HG03354 (cell line): Measurements from ENCODE around the gene GRAP.
"Not testable (repeated sequence)": the region's sequence is repeated elsewhere in the genome, so short reads cannot be mapped to it uniquely, and the experiment has no call there.

Experiments
- ATAC-seq: cut with Tn5 transposase; IDR thresholded peaks from one replicate; pipeline ENCODE4 v1.9.1; 2021; ENCODE audit warnings: mild to moderate bottlenecking; ENCODE audit not compliant: unreplicated experiment, poor library complexity, severe bottlenecking

Gene GRAP

GRCh38 chr17:19046782-19047375 lies at the start of gene GRAP:
Gene GRAP (minus strand): TSS chr17:19046957. CDS start chr17:19046926, 31 bp downstream.
- ATAC-seq = not testable (repeated sequence)

- ATAC-seq = not testable (repeated sequence)
Measured at GRCh38 chr17:19093684-19094438, 47.1 kb upstream of the GRAP start.

- ATAC-seq = not testable (repeated sequence)
Measured at GRCh38 chr17:19092737-19093683, 46.3 kb upstream of the GRAP start.

- peak; percentile 55 for ATAC-seq
Measured at GRCh38 chr17:19090058-19090772, 43.5 kb upstream of the GRAP start.

GRCh38 chr17:19088804-19089685 lies 42.3 kb upstream of the GRAP start:
- ATAC-seq = not testable (repeated sequence)

- not testable (repeated sequence) for ATAC-seq
Measured at GRCh38 chr17:19077386-19077785, 30.6 kb upstream of the GRAP start.

GRCh38 chr17:19076398-19077192 lies 29.8 kb upstream of the GRAP start:
- ATAC-seq = not testable (repeated sequence)

GRCh38 chr17:19070318-19071168 lies 23.8 kb upstream of the GRAP start:
- peak; percentile 94 for ATAC-seq

- ATAC-seq = not testable (repeated sequence)
Measured at GRCh38 chr17:19064378-19064777, 17.6 kb upstream of the GRAP start.

GRCh38 chr17:19063326-19063956 lies 16.7 kb upstream of the GRAP start:
- ATAC-seq = peak; percentile 36

GRCh38 chr17:19062718-19063325 lies 16.1 kb upstream of the GRAP start:
- peak; percentile 74 for ATAC-seq

GRCh38 chr17:19062009-19062717 lies 15.4 kb upstream of the GRAP start:
- peak; percentile 55 for ATAC-seq

- peak; percentile 65 for ATAC-seq
Measured at GRCh38 chr17:19055447-19055846, 8.7 kb upstream of the GRAP start.

GRCh38 chr17:19048826-19049225 lies 2.1 kb upstream of the GRAP start:
- not testable (repeated sequence) for ATAC-seq

GRCh38 chr17:19047510-19047909 lies 753 bp upstream of the GRAP start:
- ATAC-seq = not testable (repeated sequence)
